AG10803 (cell line): ENCODE data around the gene SFMBT1.

Experiments used
- DNase-seq: peaks from one replicate; pipeline ENCODE4 v3.0.0; 2010; ENCODE audit warnings: low read depth
- H3K4me3 ChIP-seq: 2 replicates; pipeline ENCODE4 v1.5.1; 2011; ENCODE audit warnings: mild to moderate bottlenecking, low read length, control low read depth
- TF ChIP-seq, protein P1 (sequence below): conservative IDR thresholded peaks from 2 replicates; pipeline ENCODE4 v1.5.1; 2011; ENCODE audit warnings: mild to moderate bottlenecking, low read length, control low read depth, inconsistent platforms

Gene SFMBT1

GRCh38 chr3:52881871-52882270, 164.0 kb downstream of the SFMBT1 start:
- TF ChIP-seq, protein P1, sequence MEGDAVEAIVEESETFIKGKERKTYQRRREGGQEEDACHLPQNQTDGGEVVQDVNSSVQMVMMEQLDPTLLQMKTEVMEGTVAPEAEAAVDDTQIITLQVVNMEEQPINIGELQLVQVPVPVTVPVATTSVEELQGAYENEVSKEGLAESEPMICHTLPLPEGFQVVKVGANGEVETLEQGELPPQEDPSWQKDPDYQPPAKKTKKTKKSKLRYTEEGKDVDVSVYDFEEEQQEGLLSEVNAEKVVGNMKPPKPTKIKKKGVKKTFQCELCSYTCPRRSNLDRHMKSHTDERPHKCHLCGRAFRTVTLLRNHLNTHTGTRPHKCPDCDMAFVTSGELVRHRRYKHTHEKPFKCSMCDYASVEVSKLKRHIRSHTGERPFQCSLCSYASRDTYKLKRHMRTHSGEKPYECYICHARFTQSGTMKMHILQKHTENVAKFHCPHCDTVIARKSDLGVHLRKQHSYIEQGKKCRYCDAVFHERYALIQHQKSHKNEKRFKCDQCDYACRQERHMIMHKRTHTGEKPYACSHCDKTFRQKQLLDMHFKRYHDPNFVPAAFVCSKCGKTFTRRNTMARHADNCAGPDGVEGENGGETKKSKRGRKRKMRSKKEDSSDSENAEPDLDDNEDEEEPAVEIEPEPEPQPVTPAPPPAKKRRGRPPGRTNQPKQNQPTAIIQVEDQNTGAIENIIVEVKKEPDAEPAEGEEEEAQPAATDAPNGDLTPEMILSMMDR: no peak
- DNase-seq: no peak
- H3K4me3 ChIP-seq: no peak overlapping the region

DNA sequence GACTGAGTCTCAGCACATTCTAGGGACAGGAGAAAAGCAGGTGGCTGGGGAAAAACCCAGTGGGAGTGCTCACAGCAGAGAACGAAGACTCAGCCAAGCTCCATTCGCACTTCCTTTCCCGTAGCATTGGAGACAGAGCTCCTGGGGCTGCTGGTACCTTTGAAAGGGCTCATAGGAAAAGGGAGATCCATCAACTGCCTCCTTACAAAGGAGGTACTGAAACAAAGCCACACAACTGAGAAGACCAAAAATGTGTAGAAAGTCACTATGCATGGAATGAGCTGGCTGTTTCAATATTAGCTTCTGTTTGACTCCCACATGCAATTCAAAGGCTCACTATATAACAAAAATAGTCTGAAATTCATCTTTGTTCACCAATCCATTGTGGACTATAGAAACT, 165.4 kb downstream of the SFMBT1 start:
- TF ChIP-seq, protein P1: no peak
- DNase-seq: no peak
- H3K4me3 ChIP-seq: no peak overlapping the region

DNA sequence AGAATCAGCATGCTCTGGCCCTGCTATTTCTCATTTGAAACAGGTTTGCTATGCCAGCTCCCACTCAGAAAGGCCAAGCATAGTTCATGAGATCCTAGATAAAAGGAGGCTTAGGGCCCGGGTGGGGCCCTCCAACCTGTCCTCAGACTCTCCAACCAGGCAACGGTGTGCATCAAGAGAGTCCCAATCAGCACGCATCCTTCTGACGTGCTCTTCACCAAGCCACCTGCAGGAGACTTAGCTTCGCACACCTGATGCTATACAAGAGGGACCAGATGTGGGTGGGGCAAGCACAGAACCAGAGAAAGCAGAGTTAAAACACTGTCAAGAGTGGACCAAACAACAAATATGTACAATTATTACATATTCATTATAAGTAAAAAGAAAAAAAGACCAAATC, 165.8 kb downstream of the SFMBT1 start:
- no peak overlapping the region for H3K4me3 ChIP-seq
- no peak for DNase-seq
- TF ChIP-seq, protein P1: no peak

DNA sequence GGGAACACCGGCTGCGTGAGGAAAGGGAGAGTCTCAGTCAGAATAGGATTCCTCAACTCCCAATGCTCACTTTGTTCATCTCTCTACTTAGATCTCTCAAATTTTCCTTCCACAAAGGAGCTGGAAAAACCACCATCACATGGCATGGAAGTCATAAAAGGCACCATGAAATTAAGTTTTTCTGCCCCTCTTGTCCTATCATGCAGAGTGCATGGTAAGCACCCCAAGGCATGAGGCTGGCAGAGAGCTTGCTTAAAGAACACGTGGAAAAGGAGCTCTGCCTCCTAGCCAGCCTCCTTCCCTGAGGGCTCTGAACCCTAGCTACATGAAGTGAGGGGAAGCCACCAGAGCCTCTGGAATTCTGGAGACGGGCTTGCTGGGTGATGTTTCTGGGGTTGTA, 166.3 kb downstream of the SFMBT1 start:
- no peak overlapping the region for H3K4me3 ChIP-seq
- TF ChIP-seq, protein P1: no peak
- DNase-seq: no peak

DNA sequence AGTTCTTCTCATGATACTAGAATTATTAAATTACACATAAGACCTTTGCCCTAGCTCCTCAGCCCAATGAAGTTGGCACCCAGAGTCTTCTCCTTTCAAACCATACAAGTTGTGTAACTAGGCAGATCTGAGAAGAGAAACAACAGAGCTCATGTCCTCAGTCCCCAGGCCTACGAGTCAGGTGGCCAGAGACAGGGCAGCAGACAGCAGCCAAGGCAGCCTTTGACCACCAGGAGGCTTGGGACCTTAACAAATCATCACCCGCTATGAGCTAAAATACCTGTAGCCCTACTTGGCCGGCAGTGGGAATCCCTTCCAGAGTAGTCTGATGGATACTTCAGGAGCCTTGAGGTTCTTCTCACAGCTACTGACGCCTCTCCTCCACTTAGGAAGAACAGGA, 166.8 kb downstream of the SFMBT1 start:
- TF ChIP-seq, protein P1: no peak
- no peak overlapping the region for H3K4me3 ChIP-seq
- no peak for DNase-seq

DNA sequence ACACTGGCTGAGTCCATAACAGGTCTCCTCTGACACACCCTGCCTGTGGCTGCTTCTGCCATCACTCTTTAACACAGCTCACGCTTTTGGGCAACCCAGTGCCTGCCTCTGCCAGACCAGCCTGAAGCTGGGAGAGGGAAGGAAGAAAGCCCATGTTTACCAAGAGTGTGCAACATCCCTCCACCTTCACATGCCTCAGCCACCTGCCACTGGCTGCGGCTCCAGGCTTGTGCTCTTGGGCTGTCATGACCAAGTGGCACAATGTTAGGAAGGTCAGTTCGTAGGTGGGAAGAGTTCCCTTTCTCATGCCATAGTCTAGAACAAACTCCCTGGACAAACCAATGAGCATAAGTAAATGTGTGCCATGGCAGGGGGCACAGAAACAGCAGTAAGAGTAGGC, 168.8 kb downstream of the SFMBT1 start:
- TF ChIP-seq, protein P1: no peak
- DNase-seq: no peak
- H3K4me3 ChIP-seq: no peak overlapping the region

GRCh38 chr3:52874864-52875587, 170.8 kb downstream of the SFMBT1 start:
- DNase-seq: no peak
- TF ChIP-seq, protein P1: no peak
- no peak overlapping the region for H3K4me3 ChIP-seq
